Parathyroid adenoma (tissue), 2 donors: ENCODE measurements around the gene ACTR3.

ENCODE experiments used
- H2AFZ ChIP-seq: fragments of 300-600 bp; sonication (generic); one replicate; pipeline ENCODE4 v1.7.0; 2017; ENCODE audit warnings: antibody characterized with exemption, mild to moderate bottlenecking
- H3K27ac ChIP-seq: fragments of 300-600 bp; sonication (generic); one replicate; pipeline ENCODE4 v1.7.0; 2017
- H3K27me3 ChIP-seq: fragments of 300-600 bp; sonication (generic); one replicate; pipeline ENCODE4 v1.7.0; 2017; ENCODE audit warnings: low read length; ENCODE audit not compliant: control insufficient read depth, insufficient read depth
- H3K36me3 ChIP-seq: fragments of 300-600 bp; sonication (generic); one replicate; pipeline ENCODE4 v1.7.0; 2017; ENCODE audit warnings: low read length; ENCODE audit not compliant: control insufficient read depth, insufficient read depth
- H3K4me1 ChIP-seq: fragments of 300-600 bp; sonication (generic); one replicate; pipeline ENCODE4 v1.7.0; 2017; ENCODE audit warnings: control low read depth
- H3K4me2 ChIP-seq: fragments of 300-600 bp; sonication (generic); one replicate; pipeline ENCODE4 v1.7.0; 2017; ENCODE audit warnings: low read length
- H3K4me3 ChIP-seq: fragments of 300-600 bp; sonication (generic); one replicate; pipeline ENCODE4 v1.7.0; 2017; ENCODE audit warnings: low read depth, low read length
- H3K79me2 ChIP-seq: fragments of 300-600 bp; sonication (generic); one replicate; pipeline ENCODE4 v1.7.0; 2017; ENCODE audit warnings: control low read depth
- H3K9ac ChIP-seq: fragments of 300-600 bp; sonication (generic); one replicate; pipeline ENCODE4 v1.7.0; 2017; ENCODE audit warnings: mild to moderate bottlenecking
- H3K9me3 ChIP-seq: fragments of 300-600 bp; sonication (generic); one replicate; pipeline ENCODE4 v1.7.0; 2017; ENCODE audit warnings: low read length; ENCODE audit not compliant: control insufficient read depth
- TF ChIP-seq, protein P1 (sequence below): fragments of 300-600 bp; sonication (generic); IDR thresholded peaks from one replicate; pipeline ENCODE4 v1.7.0; 2017; ENCODE audit warnings: antibody characterized with exemption, mild to moderate bottlenecking
- donor health status: primary hyperparathyroidism.

ACTR3 gene

GRCh38 chr2:114009205-114009944 is 119.5 kb downstream of the ACTR3 start:
- Histone ChIP-seq H3K4me2 (no peak overlapping the region), H3K9me3 (no peaks in the 10 kb centered on the region), H3K4me3 (no peak overlapping the region), H3K27me3 (no peaks in the 10 kb centered on the region), H3K36me3 (no peaks in the 10 kb centered on the region), H3K9ac (no peak overlapping the region), H3K4me1 (no peaks in the 10 kb centered on the region), H3K27ac (no peak overlapping the region), H2AFZ (no peak overlapping the region), H3K79me2 (no peaks in the 10 kb centered on the region)
- TF ChIP-seq, protein P1, sequence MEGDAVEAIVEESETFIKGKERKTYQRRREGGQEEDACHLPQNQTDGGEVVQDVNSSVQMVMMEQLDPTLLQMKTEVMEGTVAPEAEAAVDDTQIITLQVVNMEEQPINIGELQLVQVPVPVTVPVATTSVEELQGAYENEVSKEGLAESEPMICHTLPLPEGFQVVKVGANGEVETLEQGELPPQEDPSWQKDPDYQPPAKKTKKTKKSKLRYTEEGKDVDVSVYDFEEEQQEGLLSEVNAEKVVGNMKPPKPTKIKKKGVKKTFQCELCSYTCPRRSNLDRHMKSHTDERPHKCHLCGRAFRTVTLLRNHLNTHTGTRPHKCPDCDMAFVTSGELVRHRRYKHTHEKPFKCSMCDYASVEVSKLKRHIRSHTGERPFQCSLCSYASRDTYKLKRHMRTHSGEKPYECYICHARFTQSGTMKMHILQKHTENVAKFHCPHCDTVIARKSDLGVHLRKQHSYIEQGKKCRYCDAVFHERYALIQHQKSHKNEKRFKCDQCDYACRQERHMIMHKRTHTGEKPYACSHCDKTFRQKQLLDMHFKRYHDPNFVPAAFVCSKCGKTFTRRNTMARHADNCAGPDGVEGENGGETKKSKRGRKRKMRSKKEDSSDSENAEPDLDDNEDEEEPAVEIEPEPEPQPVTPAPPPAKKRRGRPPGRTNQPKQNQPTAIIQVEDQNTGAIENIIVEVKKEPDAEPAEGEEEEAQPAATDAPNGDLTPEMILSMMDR = no peak

- TF ChIP-seq, protein P1 = no peak
- no peaks in the 10 kb centered on the region for H3K27me3 ChIP-seq
- H3K4me2 ChIP-seq = no peak overlapping the region
- H3K4me3 ChIP-seq = no peak overlapping the region
- no peaks in the 10 kb centered on the region for H3K79me2 ChIP-seq
- no peak overlapping the region for H3K9ac ChIP-seq
- H2AFZ ChIP-seq = no peak overlapping the region
- H3K36me3 ChIP-seq = no peaks in the 10 kb centered on the region
- H3K9me3 ChIP-seq = no peaks in the 10 kb centered on the region
- no peaks in the 10 kb centered on the region for H3K4me1 ChIP-seq
- no peak overlapping the region for H3K27ac ChIP-seq
These were observed 120.1 kb downstream of the ACTR3 start for GRCh38 chr2:114010001-114010400.

DNA sequence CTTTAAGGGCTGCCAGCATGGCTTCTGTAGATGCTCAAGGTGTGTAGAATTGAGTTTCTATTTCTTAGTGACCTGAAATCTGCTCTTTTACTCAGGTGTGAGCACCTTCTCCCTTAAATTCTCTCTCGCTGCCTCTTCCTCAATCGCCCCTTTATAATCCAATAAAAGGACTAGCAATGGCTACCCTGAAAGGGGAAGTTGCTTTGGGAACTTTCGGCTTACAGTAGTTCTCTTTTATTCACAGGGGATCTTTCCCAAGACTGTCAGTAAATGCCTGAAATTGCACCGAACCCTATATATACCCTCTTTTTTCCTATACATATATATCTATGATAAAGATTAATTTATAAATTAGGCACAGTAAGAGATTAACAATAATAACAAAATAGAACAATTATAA is 121.8 kb downstream of the ACTR3 start:
- no peak overlapping the region for H3K4me2 ChIP-seq
- H2AFZ ChIP-seq = no peak overlapping the region
- H3K4me1 ChIP-seq = no peaks in the 10 kb centered on the region
- H3K79me2 ChIP-seq = no peaks in the 10 kb centered on the region
- H3K4me3 ChIP-seq = no peak overlapping the region
- no peak overlapping the region for H3K27ac ChIP-seq
- no peaks in the 10 kb centered on the region for H3K36me3 ChIP-seq
- no peak overlapping the region for H3K9ac ChIP-seq
- TF ChIP-seq, protein P1 = no peak
- no peaks in the 10 kb centered on the region for H3K27me3 ChIP-seq
- H3K9me3 ChIP-seq = no peaks in the 10 kb centered on the region
